Measurements from ENCODE around the gene GRIA1. TPM values are rescaled to one million over a fixed set of nuclear protein-coding genes. Genes with fewer than 3 reads are reported as not detected.
"Not testable (repeated sequence)": the region's sequence is repeated elsewhere in the genome, so short reads cannot be mapped to it uniquely, and the experiment has no call there.

The GRIA1 gene
- total RNA-seq, 1 donor from 2014 or later = not detected

GRCh38 chr5:153670101-153670500, 179.6 kb downstream of the GRIA1 start:
- no peak for ATAC-seq

GRCh38 chr5:153671653-153672346, 181.3 kb downstream of the GRIA1 start:
- ATAC-seq = no peak

GRCh38 chr5:153672347-153673090, 182.0 kb downstream of the GRIA1 start:
- no peak for ATAC-seq

GRCh38 chr5:153674356-153674755, 183.9 kb downstream of the GRIA1 start:
- no peak for ATAC-seq

- no peak for ATAC-seq
Observed at GRCh38 chr5:153676406-153676805, 185.9 kb downstream of the GRIA1 start.

- ATAC-seq = no peak
Observed at GRCh38 chr5:153676821-153677220, 186.4 kb downstream of the GRIA1 start.

GRCh38 chr5:153678617-153679329, 188.3 kb downstream of the GRIA1 start:
- ATAC-seq = no peak

GRCh38 chr5:153690236-153690635, 199.8 kb downstream of the GRIA1 start:
- ATAC-seq = no peak

- ATAC-seq = no peak
Observed at GRCh38 chr5:153696256-153696655, 205.8 kb downstream of the GRIA1 start.

GRCh38 chr5:153699035-153699434, 208.6 kb downstream of the GRIA1 start:
- ATAC-seq = no peak

GRCh38 chr5:153700940-153701339, 210.5 kb downstream of the GRIA1 start:
- no peak for ATAC-seq

- no peak for ATAC-seq
Observed at GRCh38 chr5:153702265-153702664, 211.8 kb downstream of the GRIA1 start.

- ATAC-seq = no peak
Observed at GRCh38 chr5:153704110-153704509, 213.6 kb downstream of the GRIA1 start.

GRCh38 chr5:153707626-153708025, 217.2 kb downstream of the GRIA1 start:
- no peak for ATAC-seq

- ATAC-seq = no peak
Observed at GRCh38 chr5:153711755-153712154, 221.3 kb downstream of the GRIA1 start.

- ATAC-seq = no peak
Observed at GRCh38 chr5:153712946-153713345, 222.5 kb downstream of the GRIA1 start.

GRCh38 chr5:153713943-153714342, 223.5 kb downstream of the GRIA1 start:
- ATAC-seq = no peak

- ATAC-seq = no peak
Observed at GRCh38 chr5:153714798-153715197, 224.3 kb downstream of the GRIA1 start.

GRCh38 chr5:153717287-153717686, 226.8 kb downstream of the GRIA1 start:
- ATAC-seq = no peak

GRCh38 chr5:153718713-153719112, 228.2 kb downstream of the GRIA1 start:
- ATAC-seq = peak; percentile 46

GRCh38 chr5:153719324-153719723, 228.9 kb downstream of the GRIA1 start:
- no peak for ATAC-seq

- ATAC-seq = not testable (repeated sequence)
Observed at GRCh38 chr5:153723022-153723610, 232.6 kb downstream of the GRIA1 start.

- ATAC-seq = no peak
Observed at GRCh38 chr5:153742060-153742459, 251.6 kb downstream of the GRIA1 start.

Measured in esophagus mucosa (tissue), 1 donor.